ENCODE data around the gene ZNRF1. TPM values are rescaled to one million over a fixed set of nuclear protein-coding genes. Genes with fewer than 3 reads are reported as not detected.

ZNRF1 gene
- total RNA-seq, 4 donors from 2014 or later: 14.1 to 37.4 (median 19.4) TPM

DNA sequence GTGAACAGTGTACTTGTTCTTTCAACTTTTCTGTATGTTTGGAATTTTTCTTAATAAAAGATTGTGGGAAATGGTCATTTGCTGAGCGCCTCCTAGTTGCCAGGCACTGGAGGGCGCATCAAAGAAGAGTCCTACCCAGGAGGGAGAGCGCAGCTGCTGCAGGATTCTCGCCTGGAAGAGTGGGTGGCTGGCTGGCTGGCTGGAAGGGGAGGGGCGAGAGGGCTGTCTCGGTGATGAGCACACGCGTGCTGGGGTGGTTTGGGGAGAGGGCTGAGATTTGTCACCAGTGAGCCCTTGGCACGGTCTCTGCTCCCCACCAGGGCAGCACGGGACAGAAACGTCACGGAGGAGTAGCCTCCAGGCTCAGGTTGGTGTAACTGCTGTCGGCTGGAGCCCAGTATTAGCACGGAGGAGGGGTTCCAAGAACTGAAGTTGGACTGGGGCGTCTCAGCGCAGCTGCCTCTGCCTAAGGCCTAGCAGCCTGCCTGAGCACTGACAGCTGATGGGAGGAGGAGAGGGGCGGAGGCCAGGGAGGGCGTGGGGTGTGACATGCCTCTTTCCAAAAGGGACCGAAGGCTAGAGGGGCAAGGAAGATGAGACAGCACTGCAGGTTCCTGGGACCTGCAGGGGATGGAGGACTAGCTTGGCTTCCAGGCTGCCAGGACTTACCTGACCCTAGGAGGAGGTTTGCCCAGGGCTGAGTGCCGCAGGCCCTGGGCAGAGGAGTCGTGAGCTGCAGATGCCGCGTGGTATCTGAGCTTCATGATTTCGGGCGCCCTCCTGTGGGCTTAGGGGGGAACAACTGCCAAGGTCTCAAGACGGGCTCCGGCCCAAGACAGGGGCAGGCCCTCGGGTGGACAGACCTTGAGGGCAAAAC, 112.1 kb downstream of the ZNRF1 start:
- H3K4me1 ChIP-seq: peaks cover 13 to 18% of the 10 kb centered on the region in 2 donors
- H3K36me3 ChIP-seq: no peaks in the 10 kb centered on the region
- H3K27ac ChIP-seq: peak overlapping the region; percentile 81 to 82
- no peaks in the 10 kb centered on the region for H3K9me3 ChIP-seq
- no peaks in the 10 kb centered on the region for H3K27me3 ChIP-seq
- DNase-seq: peak; percentile 93
- intact Hi-C loops (cut with DNase I; ENCODE audit: low total_unique reads): loop anchor here (2.0 kb wide), 1 partner anchor 112 kb away; the partner anchor contains the start of gene ZNRF1
- H3K4me3 ChIP-seq: peak overlapping the region in 1 of 2 donors; percentile 13
- TF ChIP-seq POLR2A (IDR thresholded peaks at IDR 0.05): peak in 1 of 2 donors; percentile 29
- peak; percentile 92 to 97 (median 94) for TF ChIP-seq CTCF (IDR thresholded peaks at IDR 0.05)

GRCh38 chr16:75111514-75111940, 112.7 kb downstream of the ZNRF1 start:
- peaks cover 12 to 16% of the 10 kb centered on the region in 2 donors for H3K4me1 ChIP-seq
- H3K27me3 ChIP-seq: no peaks in the 10 kb centered on the region
- DNase-seq: no peak
- no peak overlapping the region for H3K4me3 ChIP-seq
- no peaks in the 10 kb centered on the region for H3K36me3 ChIP-seq
- no peak for TF ChIP-seq CTCF (IDR thresholded peaks at IDR 0.05)
- no peak for TF ChIP-seq POLR2A (IDR thresholded peaks at IDR 0.05)
- intact Hi-C loops (cut with DNase I; ENCODE audit: low total_unique reads): loop anchor here (2.0 kb wide), 1 partner anchor 113 kb away; the partner anchor contains the start of gene ZNRF1
- no peaks in the 10 kb centered on the region for H3K9me3 ChIP-seq
- H3K27ac ChIP-seq: peak overlapping the region; percentile 81 to 82

DNA sequence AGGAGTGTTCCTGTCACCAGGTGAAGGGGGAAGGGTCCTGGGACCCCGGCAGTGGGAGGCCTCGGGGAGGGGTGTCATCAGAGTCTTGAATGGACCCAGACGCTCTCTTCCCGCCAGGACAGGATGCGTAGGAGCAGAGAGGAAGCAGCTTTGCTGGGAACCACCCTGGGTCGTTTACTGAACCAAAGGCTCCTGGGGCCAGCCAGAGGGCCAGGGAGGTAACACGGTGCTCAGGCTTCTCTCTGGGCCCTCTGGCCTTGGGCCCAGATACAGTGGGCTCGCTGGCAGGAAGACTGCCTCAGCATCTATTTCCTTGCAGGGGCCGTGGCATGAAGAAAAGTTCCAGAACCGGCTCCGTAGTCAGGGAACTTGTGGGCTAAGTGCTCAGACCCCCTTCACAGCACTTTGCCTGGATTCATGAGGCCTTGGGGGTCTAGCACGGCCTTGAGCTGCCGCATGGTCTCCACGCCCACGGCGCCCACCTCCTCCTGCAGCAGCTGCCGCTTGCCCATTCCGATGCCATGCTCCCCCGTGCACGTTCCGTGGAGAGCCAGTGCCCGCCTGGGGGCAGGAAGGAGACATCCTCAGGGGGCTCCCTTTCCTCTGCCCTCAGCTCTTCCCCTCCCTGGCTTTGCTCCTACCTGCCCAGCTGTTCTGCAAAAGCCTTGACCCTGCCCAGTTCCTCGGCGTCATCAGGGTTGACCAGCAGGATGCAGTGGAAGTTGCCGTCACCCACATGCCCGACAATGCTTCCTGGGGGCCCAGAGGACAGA, 113.3 kb downstream of the ZNRF1 start:
- H3K4me1 ChIP-seq: peaks cover 12 to 16% of the 10 kb centered on the region in 2 donors

DNA sequence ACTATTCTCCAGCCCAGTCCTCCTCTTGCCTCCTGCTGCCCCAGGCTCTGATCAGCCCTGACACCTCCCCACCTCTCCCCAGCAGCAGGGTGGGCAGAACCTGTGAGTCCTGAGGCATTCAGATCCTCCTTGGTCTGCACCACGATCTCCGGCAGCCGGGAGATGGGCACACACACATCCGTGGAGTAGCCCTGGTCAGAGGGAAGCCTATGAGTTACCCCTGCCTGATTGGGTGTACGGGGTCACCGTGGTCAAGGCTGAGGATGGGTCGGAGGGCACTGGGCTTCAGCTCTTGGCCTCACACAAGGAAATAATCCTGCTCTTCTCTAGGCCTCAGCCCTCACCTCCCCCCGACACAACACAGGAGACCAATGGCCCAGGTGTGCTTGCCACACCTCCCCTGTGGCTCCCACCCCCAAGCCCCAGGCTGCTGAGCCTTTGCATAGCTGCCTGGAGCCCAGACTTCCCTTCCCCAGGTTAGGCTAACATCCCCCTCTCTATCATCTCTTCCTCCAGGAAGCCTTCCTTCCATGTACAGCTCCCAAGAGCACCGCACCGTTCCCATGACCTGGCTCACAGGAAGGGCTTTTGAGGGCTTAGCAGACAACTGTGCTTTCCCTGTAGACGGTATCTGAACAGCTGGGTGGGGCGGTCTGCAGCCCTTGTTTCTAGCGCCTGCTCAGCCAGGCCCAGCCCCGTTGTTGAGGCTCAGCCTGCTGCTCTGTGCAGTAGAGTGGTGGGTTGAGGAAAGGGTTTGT, 114.1 kb downstream of the ZNRF1 start:
- DNase-seq: no peak
- Histone ChIP-seq H3K9me3 (no peaks in the 10 kb centered on the region), H3K27ac (peak overlapping the region; percentile 81 to 82), H3K36me3 (no peaks in the 10 kb centered on the region), H3K4me3 (no peak overlapping the region), H3K27me3 (no peaks in the 10 kb centered on the region), H3K4me1 (peaks cover 12 to 16% of the 10 kb centered on the region in 2 donors)
- TF ChIP-seq POLR2A (IDR thresholded peaks at IDR 0.05) (no peak), CTCF (IDR thresholded peaks at IDR 0.05) (no peak)
- intact Hi-C loops (cut with DNase I; ENCODE audit: low total_unique reads): no loop called here

More for the DNA sequence above, 113.3 kb downstream of the ZNRF1 start:
- TF ChIP-seq POLR2A (IDR thresholded peaks at IDR 0.05): no peak
- no peak for TF ChIP-seq CTCF (IDR thresholded peaks at IDR 0.05)
- peak; percentile 28 to 43 for DNase-seq
- Histone ChIP-seq H3K27ac (peak overlapping the region; percentile 81 to 82), H3K9me3 (no peaks in the 10 kb centered on the region), H3K4me3 (no peak overlapping the region), H3K27me3 (no peaks in the 10 kb centered on the region), H3K36me3 (no peaks in the 10 kb centered on the region)
- intact Hi-C loops (cut with DNase I; ENCODE audit: low total_unique reads): loop anchor here (2.0 kb wide), 1 partner anchor 113 kb away; the partner anchor contains the start of gene ZNRF1
